ENCODE results near the gene SGSM1.

SGSM1 gene

DNA sequence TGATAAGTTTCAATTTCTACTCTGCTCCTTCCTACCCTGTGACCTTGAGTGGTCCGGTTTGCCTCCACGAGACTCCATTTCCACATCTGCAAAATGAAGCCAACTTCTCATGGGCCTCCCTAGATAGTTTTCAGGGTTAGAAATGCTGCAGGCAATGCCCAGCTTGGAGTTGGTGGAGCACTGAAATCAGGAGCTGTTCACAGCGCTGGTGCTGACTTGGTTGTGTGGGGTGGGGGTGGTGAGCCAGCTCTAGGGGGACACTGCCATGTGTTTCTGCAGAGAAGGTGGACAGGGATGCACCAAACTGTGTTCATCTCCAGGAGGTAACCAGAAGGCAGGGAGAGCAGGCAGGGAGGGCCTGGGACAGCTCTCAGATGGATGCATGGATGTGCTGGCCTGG, 37.0 kb downstream of the SGSM1 start:
- no peak for DNase-seq (ENCODE audit: low spot score)

DNA sequence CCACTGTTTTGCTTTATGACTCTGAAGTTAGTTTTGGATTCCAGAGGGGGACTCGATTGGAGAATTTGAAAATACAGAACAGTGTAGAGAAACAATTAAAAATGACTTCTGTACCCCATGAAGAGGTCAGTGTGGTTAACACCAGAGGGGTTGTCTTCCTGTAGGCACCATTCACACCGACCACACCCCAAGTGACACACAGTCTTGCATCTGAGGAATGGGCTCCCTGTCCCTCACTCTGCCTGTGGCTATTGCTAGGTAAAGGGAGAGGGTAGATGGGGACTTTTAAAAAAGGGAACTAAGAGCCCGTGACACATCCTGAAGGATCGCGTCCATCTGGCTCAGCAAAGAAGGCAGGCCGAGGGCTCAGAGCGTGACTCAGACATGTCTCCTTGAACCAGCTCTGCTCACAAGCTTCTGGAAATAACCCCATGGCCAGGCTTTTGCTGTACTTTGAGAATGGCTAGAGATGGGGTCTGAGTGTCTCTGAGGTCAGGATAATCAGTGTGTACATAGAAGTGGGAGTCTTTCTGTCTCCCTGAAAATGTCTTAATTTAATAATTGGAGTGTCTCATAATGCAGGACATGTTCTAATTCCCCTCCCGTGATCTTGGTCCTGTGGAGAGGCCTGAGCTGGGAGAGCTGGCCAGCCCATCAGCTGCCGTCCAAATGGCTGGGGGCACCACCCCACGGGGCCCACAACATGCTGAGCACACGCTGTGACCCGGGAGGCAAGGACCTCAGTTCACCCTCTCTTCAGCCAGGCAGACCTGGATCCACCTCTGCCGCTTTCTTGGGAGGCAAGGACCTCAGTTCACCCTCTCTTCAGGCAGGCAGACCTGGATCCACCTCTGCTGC, 39.3 kb downstream of the SGSM1 start:
- no peak for DNase-seq (ENCODE audit: low spot score)

DNA sequence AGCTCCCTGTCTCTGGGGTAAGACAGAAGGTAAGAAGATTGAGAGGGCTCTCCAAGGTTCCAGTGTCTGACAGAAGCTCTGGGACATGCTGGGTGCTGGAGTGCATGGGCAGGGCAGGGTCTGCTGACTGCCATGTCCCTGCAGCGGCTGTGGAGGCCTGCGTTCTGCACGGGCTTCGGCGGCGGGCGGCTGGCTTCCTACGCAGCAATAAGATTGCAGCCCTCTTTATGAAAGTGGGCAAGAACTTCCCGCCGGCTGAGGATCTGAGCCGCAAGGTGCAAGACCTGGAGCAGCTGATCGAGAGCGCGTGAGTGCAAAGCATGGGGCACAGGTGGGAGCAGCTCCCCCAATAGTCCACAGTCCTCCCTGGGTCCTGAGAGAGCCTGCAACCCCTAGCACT, 41.5 kb downstream of the SGSM1 start:
- DNase-seq (ENCODE audit: low spot score), result no peak

DNA sequence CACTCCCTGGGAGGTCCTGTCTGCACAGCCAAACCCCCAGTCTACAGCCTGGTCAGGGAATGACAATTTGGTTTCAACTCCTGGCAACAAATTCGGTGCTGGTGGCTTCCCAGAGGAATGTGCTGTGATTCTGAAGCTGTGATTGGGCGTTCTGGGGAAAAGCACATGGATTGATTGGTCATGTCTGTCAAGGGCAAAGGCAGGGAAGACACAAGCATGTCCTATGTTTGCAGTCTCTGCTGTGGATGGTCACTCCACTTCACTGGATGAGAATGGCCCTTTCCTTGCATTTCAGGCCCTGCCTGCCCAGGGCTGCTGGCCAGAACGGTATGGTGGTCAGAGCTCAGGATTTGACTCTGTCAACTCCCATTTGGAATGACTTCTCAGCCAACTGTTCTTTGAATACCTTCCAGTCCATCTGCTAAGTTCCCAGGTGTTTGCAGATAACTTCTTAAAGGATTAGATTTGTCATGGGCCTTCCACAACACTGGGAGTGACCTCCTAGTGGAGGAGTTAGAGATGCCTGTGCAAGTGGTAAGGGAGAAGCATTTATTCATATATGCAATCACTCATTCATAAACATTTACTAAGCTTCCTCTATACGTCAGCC, 42.7 kb downstream of the SGSM1 start:
- no peak for DNase-seq (ENCODE audit: low spot score)

DNA sequence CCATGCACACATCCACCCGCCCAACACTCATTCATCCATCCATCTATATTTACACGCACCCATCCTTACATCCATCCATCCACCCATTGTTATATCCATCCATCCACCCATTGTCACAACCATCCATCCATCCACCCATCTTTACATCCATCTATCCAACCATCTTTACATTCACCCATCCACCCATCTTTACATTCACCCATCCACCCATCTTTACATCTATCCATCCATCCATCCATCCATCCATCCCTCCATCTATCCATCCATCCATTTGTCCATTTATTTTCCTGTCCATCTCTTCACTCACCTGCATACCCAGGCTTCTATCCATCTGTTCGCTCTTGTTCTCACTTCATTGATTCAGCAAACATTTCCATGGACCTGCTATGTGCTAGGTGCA, 49.8 kb downstream of the SGSM1 start:
- DNase-seq (ENCODE audit: low spot score), result no peak

DNA sequence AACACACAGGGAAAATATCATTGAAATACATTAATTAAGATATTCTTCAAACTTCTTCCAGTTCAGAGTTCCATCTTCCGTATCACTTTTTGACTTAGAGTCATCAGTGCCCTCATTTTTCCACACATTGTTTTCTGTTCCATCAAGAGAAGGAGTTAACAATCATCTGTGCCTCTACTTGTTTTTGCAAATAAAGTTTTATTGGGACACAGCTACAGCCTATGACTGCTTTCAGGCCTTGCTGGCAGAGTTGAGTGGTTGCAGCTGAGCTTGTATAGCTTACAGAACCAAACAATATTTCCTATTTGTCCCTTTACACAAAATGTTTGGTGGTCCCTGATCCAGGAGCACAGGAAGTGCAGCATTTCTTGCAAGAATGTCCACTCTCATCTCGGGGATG, 51.6 kb downstream of the SGSM1 start:
- no peak for DNase-seq (ENCODE audit: low spot score)

DNA sequence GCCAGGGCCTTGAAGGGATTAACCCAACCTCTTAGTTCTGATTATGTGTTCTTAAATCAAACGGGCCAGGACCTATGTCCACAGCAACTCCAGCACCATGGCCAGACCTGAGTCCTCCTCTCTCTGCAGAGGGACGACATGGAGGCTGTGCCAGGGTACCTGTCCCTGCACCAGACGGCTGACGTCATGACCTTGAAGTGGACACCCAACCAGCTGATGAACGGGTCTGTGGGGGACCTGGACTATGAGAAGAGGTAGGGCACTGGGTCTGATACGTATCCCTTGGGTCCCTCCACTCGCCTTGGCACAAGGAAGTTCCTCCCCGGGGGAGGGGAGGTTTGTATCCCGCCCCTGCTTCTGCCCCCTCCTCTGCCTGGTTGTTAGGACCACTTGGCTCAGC, 53.6 kb downstream of the SGSM1 start:
- no peak for DNase-seq (ENCODE audit: low spot score)

DNA sequence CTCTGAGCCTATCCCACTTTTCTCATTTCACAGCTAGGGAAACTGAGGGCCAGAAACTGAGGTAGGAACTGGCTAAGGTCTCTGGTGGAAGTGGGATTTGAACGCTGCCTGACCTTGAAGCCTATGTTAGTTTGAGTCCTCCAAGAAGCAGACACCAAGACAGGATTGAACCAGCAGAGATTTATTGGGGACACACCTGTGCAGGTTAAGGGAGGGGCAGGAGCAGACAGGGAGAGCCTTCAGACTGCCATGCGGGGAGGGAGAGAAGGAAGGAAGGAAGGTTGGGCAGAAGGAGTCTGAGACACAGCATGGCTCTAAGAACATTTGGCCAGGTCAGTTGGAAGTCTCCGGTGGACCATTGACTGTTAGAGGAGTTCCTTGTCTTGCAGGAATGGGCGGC, 59.5 kb downstream of the SGSM1 start:
- no peak for DNase-seq (ENCODE audit: low spot score)

DNA sequence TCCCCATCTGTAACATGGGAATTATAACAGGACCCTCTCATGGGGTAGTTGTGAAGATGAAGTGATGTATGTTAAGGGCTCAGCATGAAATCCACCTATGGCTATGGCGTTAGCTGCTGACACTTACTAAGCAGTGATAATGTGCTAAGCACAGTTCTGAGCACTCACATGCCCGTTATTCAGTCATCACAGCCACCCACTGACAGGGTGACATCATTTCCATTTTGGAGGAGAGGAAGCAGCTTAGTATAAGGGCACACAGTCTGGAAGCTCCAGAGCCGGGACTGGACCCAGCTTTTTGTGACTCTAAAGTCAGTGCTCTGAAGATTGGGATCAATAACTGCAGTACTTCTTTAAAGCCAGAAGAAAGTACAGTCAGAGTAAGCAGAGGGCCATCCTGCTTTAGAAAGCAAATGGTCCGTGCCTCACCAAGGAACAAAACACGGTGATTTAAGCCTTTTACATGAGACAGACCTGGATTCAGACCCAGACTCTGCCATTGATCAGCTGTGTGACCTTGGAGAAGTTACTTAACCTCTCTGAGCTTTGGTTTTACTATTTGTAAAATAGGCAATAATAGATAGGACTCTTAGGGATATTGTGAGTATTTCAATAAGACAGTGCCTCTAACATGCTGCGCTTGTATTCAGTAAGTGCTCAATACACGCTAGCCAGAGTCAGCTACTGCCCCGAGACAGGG, 61.5 kb downstream of the SGSM1 start:
- DNase-seq (ENCODE audit: low spot score), result no peak

DNA sequence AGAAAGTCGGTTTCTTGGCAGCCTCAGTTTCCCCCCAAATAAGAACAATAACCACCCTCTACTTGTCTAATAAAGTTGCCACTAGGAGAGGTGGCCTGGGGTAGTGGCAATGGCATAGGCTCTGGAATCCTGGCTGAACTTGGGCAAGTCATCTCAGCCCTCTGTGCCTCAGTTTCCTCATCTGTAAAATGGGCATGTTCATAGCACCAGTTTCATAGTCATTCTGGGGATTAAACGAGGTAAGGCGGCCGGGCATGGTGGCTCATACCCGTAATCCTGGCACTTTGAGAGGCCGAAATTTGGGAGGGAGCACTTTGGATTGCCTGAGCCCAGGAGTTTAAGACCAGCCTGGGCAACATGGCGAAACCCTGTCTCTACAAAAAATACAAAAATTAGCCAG, 63.0 kb downstream of the SGSM1 start:
- DNase-seq (ENCODE audit: low spot score), result no peak

DNA sequence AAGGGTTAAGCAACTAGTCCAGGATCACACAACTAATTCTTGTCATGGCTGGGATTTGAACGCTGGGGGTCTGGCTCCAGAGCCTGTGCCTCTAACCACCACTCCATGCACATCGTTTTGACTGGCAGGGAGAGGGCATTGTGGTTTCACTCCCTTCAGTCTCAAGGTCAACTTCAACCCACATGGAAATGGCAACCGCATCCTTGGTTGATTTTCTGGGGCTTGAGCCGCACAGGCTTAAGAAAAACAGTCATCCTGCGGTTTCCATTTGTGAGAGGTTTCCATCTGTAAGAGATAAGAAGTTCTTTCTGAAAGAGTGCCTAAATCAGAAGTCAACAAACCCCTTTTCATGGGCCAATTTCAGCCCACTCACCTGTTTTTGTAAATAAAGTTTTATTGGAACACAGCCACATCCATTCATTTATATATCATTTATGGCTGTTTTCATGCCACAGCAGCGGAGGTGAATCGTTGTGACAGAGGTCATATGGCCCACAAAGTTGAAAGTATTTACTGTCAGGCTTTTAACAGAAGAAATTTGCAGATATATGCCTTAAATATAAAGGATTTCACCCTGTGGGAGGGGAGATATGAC, 65.7 kb downstream of the SGSM1 start:
- DNase-seq (ENCODE audit: low spot score), result no peak

DNA sequence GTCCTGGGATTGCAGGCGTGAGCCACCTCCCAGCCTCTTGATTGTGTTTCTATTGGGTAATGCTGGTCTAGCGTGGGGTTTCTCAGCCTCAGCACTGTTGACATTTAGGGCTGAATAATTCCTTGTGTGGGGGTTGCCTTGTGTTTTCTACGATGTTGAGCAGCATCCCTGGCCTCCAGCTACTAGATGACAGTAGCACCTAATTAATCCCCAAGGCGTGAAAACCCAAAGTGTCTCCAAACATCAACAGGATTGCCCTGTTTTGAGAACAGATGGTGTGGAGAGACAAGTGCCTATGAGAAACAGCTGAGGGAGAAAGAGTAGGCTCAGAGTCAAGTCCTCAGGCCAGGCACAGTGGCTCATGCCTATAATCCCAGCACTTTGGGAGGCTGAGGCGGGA, 67.2 kb downstream of the SGSM1 start:
- no peak for DNase-seq (ENCODE audit: low spot score)

DNA sequence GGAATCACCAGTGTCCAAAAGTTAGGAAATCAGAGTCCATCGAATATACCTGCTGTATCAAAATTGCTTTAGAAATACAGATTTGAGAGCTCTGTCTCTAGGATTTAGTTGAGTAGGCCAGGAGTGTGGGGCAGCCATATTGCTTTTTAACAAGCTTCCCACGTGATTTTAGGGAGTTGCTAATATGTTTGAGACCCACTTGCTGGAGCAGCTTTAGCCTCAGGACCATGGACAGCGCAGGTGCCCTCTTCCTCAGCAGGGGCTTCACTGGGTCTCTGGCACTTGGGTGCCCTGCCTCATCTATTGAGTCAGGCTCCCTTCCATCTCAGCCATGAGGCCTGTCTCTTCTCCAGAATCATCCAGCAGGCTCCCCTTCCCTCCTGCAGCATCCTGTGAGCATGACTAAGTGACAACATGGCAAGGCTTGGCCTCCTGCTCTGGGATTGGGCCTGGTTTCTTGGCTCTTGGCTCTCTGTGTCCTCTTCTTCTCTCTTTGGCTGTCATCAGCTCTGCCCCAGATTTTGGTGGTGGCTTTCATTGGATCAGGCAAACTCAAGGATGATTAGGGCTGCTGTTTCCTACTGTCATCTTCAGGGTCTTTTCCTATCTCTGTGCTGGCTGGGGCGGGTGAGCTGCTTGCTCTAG, 70.0 kb downstream of the SGSM1 start:
- DNase-seq (ENCODE audit: low spot score), result no peak

DNA sequence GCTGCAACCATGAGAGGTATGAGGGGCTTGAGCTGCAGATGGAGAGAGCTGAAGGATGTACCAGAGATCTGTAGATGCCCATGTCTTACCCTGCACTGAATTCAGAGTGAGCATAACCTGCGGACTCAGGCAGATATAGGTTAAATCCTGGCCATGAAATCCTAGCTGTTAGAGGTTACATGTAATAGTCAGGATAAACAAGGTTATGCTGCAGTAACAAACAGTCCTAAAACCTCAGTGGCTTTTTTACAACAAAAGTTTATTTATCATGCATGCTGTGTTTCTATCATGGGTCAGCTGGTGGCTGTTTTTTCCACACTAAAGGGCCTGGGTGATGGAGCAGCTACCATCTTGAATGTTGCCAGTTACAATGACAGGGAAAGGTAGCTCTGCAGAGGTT, 70.7 kb downstream of the SGSM1 start:
- no peak for DNase-seq (ENCODE audit: low spot score)

DNA sequence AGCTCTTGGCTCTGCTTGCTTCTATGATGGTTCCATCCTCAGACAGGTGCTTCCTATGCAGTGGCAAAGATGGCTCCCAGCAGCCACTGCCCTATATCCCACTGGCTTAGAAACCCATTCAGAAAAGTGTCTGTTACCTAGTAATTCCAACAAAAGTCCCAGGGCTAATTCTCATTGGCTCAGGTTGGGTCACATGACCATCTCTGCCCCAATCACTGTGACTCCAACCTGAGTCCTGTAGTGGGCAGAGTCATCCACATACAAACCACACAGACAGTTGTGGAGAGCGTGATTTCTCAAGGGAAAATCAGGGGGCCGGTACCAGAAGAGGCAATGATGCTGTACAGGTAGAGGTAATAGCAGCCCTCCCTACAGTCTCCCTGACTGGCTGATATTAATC, 73.0 kb downstream of the SGSM1 start:
- no peak for DNase-seq (ENCODE audit: low spot score)

DNA sequence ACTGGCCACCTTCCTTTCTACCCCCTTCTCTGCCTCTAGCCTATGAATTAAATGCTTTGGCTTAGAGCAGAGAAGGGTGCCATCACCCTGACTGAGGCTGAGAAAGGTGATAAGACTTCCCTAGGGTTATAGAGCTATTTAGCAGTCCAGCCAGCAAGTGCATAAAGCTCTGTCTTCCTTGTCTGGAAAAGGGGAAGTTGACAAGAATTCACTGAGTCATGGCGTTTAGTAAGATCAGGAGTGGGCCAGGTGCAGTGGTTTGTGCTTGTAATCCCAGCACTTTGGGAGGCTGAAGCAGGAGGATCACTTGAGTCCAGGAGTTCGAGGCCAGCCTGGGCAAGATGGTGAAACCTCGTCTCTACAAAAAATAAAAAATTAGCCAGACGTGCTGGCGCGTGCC, 77.4 kb downstream of the SGSM1 start:
- DNase-seq (ENCODE audit: low spot score), result no peak

DNA sequence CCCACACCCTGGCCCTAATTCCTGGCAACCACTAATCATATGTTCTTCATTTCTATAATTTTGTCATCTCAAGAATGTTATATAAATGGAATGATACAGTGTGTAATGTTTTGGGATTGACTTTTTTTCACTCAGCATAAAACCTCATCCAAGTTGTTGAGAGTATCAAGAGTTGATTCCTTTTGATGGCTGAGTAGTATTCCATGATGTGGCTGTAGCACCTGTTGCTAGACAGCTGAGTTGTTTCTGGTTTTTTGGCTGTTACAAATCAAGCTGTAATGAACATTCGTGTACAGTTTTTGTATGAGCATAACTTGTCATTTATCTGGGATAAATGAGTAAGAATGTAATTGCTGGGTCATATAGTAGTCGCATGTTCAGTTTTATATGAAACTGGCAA, 81.2 kb downstream of the SGSM1 start:
- no peak for DNase-seq (ENCODE audit: low spot score)

DNA sequence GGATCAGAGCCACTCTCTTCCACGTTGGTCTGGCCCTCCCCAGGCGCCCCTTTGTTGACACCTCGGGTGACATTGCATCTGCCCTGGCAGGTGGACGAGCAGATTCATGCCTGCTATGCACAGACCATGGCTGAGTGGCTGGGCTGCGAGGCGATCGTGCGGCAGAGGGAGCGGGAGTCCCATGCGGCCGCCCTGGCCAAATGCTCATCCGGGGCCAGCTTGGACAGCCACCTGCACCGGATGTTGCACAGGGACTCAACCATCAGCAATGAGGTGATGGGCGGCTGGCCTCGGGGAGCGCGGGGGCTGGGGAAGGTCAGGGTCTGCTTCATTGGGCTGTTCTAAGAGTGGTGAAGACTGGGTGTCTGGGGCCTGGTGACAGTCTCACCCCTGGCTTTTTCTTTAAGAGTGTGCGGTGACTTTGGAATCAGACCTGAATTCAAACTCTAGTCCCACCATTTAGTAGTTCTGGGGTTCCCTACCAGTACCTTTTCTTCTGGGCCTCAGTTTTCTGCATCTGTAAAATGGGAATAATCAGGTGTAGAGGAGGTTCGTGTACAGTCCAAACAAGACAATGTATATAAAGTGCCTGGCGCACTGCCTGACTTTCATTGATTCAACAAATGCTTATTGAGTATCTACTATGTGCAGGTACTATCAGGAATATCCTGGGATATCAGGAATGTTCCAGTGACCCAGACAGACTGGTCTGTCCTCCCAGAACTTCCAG, 87.5 kb downstream of the SGSM1 start:
- DNase-seq (ENCODE audit: low spot score), result no peak

DNA sequence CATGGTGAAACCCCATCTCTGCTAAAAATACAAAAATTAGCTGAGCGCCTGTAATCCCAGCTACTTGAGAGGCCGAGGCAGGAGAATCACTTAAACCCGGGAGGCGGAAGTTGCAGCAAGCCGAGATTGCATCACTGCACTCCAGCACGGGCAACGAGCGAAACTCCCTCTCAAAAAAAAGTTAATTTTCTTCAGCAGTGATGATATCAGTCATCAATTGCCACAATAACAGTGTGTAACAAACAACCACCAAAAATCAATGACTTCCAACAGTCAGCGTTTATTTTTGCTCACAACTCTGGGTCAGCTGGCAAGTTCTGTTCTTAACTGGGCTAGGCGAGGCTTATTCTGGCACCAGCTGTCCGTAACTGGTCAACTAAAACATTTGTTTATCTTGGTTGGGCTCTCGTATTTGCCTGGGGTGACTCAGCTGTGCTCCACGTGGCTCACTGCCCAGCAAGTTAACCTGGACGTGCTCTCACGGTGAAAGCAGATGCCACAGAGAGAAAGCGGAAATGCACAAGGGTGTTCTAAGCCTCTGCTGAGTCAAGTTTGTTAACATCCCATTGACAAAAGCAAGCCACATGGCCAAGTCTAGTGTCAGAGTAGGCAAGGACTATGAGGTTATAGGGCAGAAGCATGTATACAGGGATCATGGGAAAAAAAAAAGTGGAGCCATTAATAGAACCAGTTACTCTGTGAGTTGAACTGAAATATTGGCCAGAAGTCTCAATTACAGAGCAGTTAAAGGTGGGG, 88.4 kb downstream of the SGSM1 start:
- no peak for DNase-seq (ENCODE audit: low spot score)

DNA sequence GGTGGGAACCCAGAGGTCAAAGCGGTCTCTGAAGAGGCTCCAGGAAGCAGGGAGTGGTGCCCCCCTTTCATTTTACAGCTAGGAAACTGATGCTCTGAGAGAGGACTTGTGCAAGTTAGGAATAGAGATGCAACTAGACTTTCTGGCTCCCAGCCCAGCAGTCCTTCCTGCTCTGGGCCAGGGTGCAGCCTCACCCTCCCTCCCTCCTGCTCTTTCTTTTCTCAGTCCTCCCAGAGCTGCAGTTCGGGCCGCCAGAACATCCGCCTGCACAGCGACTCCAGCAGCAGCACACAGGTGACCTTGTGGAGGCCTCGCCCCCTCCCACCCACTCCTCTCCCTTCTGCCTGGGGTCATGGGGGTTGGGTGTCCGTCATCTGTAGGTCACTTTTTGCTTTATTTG, 89.0 kb downstream of the SGSM1 start:
- DNase-seq (ENCODE audit: low spot score), result no peak

DNA sequence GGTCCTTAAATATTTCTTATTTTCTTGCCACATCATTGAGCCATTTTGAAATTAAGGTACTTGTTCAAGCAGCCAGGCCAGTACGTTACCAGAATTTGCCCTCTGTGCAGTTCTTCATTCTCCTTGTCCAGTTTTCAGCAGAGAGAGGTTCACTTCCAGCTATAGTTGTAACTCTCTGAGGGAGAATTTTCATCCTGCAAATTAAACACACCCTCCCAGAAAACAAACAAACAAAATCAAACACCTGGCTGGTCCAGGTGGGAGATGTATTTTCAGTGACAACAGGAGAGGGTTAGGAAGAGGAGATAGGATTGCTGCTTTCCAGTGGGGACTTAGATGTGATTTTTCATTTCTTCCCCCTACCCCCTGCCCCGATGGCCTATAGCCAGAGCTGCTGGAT, 95.4 kb downstream of the SGSM1 start:
- no peak for DNase-seq (ENCODE audit: low spot score)
